T-cell (primary cell): Measurements from ENCODE around the gene USP26. TPM values are rescaled to one million over a fixed set of nuclear protein-coding genes. Genes with fewer than 3 reads are reported as not detected.
"Not testable (repeated sequence)": the region's sequence is repeated elsewhere in the genome, so short reads cannot be mapped to it uniquely, and the experiment has no call there.

Experiments used
- ATAC-seq, 4 experiments: fragments of 200-7000 bp in 3 of 4; fragments of 150-1000 bp in 1 of 4; cut with Tn5 transposase; replicated peaks in 1 of 4; 1 replicate in 3 of 4; 2 replicates in 1 of 4; pipeline ENCODE4 v1.10.0; 2021; ENCODE audit warnings: moderate library complexity in 3 of 4, mild to moderate bottlenecking in 2 of 4, moderate number of reproducible peaks in 1 of 4
- CTCF ChIA-PET, 2 donors: fragments of 300-600 bp; sonication (Branson Sonifier 250); formaldehyde crosslinking; loops; one replicate each; lab custom pipeline; 2022; ENCODE audit warnings: antibody characterized with exemption in 2 of 2; lab: Charles Lee
- POLR2A ChIA-PET, 2 donors: fragments of 300-600 bp; sonication (Branson Sonifier 250); formaldehyde crosslinking; loops; one replicate each; lab custom pipeline; 2022; ENCODE audit warnings: antibody characterized with exemption in 2 of 2; lab: Charles Lee
- DNase-seq, 35 experiments: peaks; one replicate each; pipeline versions ENCODE4 v3.0.0 to v3.0.0-alpha.2; 2013 to 2023
- H3K27ac ChIP-seq: one replicate; pipeline ENCODE4 v1.5.1; 2013; ENCODE audit warnings: low read length
- H3K27me3 ChIP-seq, 2 experiments: replicated peaks in 1 of 2; 1 replicate in 1 of 2; 2 replicates in 1 of 2; pipeline versions ENCODE4 v1.6.1 to v1.7.0; 2013; ENCODE audit warnings: low read length in 1 of 2, mixed read lengths in 1 of 2; ENCODE audit not compliant: control insufficient read depth in 2 of 2, insufficient read depth in 2 of 2; ENCODE audit errors: extremely low read depth in 1 of 2
- H3K36me3 ChIP-seq, 2 donors: 1 replicate in 1 of 2; 2 replicates in 1 of 2; pipeline versions ENCODE4 v1.6.1 to v1.7.0; 2013; ENCODE audit warnings: low read length in 1 of 2; ENCODE audit not compliant: control insufficient read depth in 2 of 2, insufficient read depth in 1 of 2; ENCODE audit errors: extremely low read depth in 1 of 2
- H3K4me1 ChIP-seq, 2 experiments: 1 replicate in 1 of 2; 2 replicates in 1 of 2; pipeline versions ENCODE4 v1.6.1 to v1.7.0; 2013; ENCODE audit warnings: low read length in 2 of 2, mixed read lengths in 1 of 2; ENCODE audit not compliant: insufficient read depth in 2 of 2, control insufficient read depth in 1 of 2; ENCODE audit errors: extremely low read depth in 1 of 2
- H3K4me3 ChIP-seq, 2 donors: 1 replicate in 1 of 2; 2 replicates in 1 of 2; pipeline versions ENCODE4 v1.5.1 to v1.7.0; 2013; ENCODE audit warnings: mild to moderate bottlenecking in 2 of 2, low read length in 1 of 2, moderate library complexity in 1 of 2; ENCODE audit not compliant: control insufficient read depth in 1 of 2; ENCODE audit errors: extremely low read depth in 1 of 2
- H3K9me3 ChIP-seq: 2 replicates; pipeline ENCODE4 v1.7.0; 2013
- H3K27ac Mint-ChIP-seq, 2 donors: one replicate each; pipeline ENCODE4 v1.8.0; 2020 to 2021; ENCODE audit warnings: mild to moderate bottlenecking in 2 of 2, mixed read lengths in 2 of 2
- H3K27me3 Mint-ChIP-seq, 2 donors: one replicate each; pipeline ENCODE4 v1.8.0; 2021 to 2022; ENCODE audit warnings: mixed read lengths in 2 of 2
- H3K36me3 Mint-ChIP-seq: one replicate; pipeline ENCODE4 v1.8.0; 2021; ENCODE audit warnings: mixed read lengths
- H3K4me1 Mint-ChIP-seq, 3 donors: one replicate each; pipeline ENCODE4 v1.8.0; 2020 to 2022; ENCODE audit warnings: mixed read lengths in 3 of 3, mild to moderate bottlenecking in 1 of 3
- H3K4me3 Mint-ChIP-seq, 3 donors: one replicate each; pipeline ENCODE4 v1.8.0; 2020 to 2022; ENCODE audit warnings: mild to moderate bottlenecking in 3 of 3, mixed read lengths in 3 of 3, moderate library complexity in 3 of 3
- H3K9me3 Mint-ChIP-seq, 3 donors: one replicate each; pipeline ENCODE4 v1.8.0; 2020 to 2022; ENCODE audit warnings: mixed read lengths in 3 of 3
- WGBS: methylation state at CpG from one replicate; pipeline ENCODE4 v1.1.5; 2013; ENCODE audit warnings: missing lambda C conversion rate; ENCODE audit not compliant: insufficient coverage; 5-methylcytosine and 5-hydroxymethylcytosine counted together
- total RNA-seq, 35 experiments: library from RNA in 6 of 35; stranded (reverse) in 6 of 35; fragments of 120-200 nt in 1 of 35; gene quantifications; one replicate each; pipeline versions ENCODE4 v1.2.1 to v1.2.4 and lab custom pipeline; 2013 to 2026

The USP26 gene
- total RNA-seq, 5 donors from 2014 or later (not counting 1 experiment from before 2014, with no cell fraction given) = not detected

- DNase-seq, H3K9me3 Mint-ChIP-seq, H3K27ac Mint-ChIP-seq, ATAC-seq, H3K27ac ChIP-seq, H3K4me1 ChIP-seq, H3K36me3 ChIP-seq, H3K9me3 ChIP-seq, H3K27me3 ChIP-seq, H3K4me1 Mint-ChIP-seq, POLR2A ChIA-PET, H3K4me3 Mint-ChIP-seq, H3K4me3 ChIP-seq, H3K36me3 Mint-ChIP-seq: not testable (repeated sequence)
- CTCF ChIA-PET = interaction anchor here in 1 of 2 donors (0.7 kb wide), 1 partner anchor 10 kb away, joined by 5 read pairs; no protein-coding TSS in a partner anchor
- WGBS = no CpG with 5 or more reads among the region's 2 CpGs
- H3K27me3 Mint-ChIP-seq = peaks cover 1 to 27% of the 10 kb centered on the region in 2 donors
Observed at GRCh38 chrX:132980035-132980434, 116.9 kb downstream of the USP26 start.

Other genes starting within 250 kb of the USP26 start
- gene HS6ST2, start 138.5 kb downstream of the USP26 start, total RNA-seq = not detected
- gene TFDP3, start 121.2 kb upstream of the USP26 start, total RNA-seq = not detected